ENCODE measurements around the gene SYTL5.

SYTL5 gene

DNA sequence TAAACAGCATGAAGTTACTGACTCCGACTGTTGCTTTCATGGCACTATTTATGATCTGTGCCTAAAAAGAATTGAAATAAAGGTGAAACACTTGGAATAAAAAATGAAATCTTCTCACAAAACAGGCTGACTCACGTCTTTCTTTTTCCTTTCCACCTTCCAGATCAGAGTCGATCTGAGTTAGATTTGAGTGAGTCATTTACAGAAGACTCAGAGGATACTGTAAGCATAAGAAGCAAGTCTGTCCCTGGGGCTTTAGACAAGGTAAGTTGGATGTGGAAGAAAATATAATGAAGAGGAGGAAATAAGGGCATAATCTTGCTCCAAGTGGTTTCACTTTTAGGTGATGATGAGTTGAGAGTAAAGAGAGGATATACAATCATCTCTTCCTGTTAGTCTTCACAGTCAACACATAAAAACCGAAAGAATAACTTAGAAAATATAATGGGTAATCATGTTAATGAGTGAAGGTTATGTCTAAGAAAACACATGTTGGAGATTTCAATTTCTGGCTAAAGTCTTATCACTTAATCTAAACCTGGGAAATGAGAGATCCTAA is 89.7 kb downstream of the SYTL5 start:
- DNase-seq (ENCODE audit: low spot score), result no peak

DNA sequence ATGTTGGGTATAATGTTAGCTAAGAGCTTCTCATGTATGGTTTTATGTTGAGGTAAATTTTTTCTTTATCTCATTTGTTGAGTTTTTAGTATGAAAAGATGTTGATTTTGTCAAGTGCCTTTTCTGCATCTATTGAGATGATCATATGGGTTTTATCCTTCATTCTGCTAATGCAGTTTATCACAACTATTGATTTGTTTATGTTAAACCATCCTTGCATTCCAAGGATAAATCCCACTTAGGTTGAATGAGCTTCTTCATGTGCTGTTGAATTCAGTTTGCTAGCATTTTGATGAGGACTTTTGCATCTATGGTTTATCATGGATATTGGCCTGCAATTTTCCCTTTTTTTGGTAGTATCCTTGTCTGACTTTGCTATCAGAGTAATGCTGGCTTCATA is 93.3 kb downstream of the SYTL5 start:
- no peak for DNase-seq (ENCODE audit: low spot score)

DNA sequence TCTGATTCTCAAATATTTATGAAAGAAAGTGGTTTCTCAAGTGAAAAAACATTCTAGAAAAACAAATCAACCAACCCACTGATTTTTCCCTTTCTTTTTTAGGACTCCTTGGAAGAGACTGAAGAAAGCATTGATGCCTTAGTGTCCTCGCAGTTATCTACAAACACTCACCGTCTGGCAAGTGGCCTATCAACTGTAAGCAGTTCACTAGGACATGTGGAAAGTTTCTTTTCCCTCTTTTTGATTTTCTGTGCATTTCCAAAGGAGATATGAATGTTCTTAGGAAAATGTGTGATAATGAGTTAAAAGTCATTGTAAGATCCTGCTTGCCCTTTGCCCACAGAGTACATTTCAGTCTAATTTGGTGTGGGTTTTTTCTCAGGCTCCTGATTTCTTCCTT is 95.9 kb downstream of the SYTL5 start:
- DNase-seq (ENCODE audit: low spot score), result no peak

DNA sequence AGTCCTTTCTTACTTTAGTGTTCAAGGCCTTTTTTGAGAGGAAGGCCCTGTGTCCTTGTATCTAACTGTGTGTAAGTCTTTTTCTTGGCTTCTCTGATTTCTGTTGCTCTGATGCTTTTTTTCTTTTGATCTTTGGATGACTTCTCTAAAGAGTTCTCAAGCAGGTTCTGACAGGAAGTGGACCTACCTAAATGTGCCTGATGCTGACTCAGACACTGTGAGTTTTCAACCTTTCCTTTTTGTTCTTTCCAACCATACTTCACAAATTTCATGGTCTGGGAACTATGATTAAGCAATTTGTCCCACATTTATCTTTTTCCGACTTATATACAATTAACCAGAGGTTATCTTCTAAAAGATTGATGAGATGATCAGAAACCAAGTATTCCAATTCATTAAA is 96.5 kb downstream of the SYTL5 start:
- DNase-seq (ENCODE audit: low spot score), result no peak

DNA sequence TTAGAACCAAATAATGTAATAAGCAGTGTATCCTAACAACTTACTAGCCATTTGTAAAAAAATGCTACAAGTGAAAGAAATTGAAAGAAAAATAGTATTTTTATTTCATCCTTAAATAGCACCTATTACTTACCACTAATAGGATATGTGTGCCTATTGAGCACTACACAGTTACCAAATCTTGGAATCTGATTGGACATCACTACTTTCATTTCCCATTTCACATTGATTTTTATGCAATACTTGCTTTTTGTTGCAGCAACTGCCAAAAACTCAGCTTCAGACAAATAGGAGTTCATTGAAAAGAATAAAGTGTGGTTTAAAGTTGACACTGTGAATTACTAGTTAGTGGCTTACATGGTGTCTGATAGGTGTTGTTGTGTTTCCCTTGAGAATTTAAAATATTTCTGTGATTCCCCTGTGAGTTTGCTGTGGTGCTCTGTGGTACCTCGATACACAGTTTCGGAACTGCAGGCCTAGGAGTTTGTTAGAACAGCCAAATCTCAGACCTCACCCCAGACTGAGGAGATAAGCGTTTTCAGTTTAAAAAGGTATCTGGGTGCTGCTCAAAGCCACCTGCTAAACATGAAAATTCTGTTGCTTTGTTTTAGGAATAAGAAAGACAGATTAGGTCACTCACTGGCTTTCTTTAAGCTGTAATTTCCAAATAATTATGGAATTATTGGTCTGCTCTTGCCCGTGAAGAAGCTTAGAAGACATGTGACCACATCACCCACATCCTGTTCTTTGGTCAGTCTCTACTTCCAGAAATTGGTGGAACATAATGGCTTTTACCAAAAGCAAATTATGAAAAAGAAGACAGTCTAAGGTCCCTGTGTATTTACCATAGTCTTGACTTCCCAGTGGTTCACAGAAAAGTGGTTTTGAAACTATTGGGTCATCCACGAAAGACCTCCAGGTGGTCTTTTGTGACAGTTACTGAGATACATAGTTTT is 97.8 kb downstream of the SYTL5 start:
- DNase-seq (ENCODE audit: low spot score), result no peak

DNA sequence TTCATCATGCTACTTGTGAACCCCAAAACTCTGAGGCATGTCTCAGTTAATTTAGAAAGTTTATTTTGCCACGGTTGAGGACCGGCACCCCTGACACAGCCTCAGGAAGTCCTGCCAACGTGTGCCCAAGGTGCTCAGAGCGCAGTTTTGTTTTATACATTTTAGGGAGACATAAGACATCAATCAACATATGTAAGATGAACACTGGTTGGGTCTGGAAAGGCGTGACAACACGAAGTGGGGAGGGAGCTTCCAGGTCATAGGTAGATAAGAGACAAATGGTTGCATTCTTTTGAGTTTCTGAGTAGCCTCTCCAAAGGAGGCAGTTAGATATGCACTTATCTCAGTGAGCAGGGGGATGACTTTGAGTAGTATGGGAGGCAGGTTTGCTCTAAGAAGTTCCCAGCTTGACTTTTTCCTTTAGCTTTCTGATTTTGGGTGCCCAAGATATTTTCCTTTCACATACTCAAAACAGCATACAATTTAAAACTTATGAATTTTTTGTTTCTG is 98.9 kb downstream of the SYTL5 start:
- DNase-seq (ENCODE audit: low spot score), result no peak

DNA sequence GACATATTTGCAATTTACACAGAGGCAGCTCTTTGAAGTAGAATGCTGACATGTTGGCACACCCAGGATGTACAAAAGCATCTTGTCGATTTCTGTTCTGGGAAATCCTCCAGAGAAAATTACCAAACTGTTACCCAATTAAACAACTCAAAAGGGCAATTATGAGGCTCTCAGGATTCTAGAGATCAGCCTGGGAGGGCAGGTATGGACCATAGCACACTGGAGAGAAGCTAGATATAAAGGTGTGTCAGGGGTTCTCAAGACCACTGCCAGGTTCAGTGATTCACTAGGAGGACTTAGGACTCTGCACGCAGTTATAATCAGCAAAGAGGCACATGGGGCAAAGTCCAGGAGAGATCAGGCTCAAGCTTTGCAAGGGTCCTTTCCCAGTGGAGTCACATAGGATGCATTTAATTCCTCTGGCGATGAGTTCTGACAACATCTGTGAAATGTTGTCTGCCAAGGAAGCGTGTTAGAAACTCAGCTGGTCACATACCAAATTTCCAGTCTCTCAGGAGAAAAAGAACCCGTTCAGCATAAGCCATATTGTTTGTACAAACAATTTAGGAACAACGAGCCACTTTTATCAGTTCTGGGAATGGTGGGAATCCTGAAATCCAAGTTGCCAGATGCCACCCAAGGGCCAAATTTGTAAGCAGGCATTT is 100.8 kb downstream of the SYTL5 start:
- DNase-seq (ENCODE audit: low spot score), result no peak

DNA sequence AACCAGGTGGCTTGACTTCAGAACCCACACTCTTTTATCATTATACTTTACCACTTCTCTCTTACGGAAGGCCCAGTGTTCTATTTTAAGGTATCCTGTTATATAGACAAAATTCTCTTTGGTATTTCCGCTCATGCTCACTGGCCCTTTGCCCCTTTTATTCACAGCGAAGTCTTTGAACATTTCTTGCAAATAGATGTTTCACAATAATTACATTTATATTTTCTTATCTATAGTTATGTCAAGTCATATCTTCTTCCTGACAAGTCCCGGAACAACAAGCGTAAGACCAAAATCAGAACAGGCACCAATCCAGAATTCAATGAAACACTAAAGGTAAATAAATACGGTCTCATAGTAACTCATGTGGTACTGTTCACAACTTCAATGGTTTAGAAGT is 102.0 kb downstream of the SYTL5 start:
- DNase-seq (ENCODE audit: low spot score), result no peak

DNA sequence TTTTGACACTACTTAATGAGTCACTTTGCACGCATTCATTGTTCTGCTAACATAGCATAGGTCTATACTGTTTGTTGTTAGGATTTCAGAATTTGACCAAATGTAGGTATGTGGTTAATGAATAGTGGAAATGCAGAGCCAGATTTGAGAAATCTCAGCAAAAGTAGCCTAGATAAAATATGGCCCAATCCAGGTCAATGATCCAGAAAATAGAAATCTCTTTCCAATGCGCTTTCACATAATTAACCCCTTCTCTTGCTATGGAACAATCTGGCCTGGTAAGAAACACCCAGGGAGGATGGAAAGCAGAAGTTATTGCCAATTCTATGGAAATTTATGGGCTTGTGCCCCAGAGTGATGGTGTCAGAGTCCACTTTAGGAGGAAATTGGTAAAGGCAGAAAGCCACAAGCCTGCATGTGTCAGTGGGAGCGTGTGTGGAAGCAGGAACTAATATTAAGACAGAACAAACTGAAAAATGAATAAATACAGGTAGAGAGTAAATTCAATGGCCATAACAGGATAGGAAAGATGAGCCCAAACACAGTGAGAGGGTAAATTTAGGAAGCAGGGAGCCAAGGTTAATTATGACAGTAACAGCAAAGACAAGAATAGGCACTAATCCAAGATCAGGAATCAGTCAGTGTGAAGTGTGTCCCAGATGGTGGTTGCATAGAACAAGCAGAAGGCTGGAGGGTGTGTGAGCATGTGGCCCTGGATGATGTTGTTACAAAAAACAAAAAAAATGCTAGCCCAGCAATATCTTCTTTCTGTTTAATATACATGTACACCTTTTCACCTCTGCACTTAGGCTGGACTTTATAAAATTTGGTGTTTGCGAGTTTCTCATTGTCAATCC is 102.9 kb downstream of the SYTL5 start:
- DNase-seq (ENCODE audit: low spot score), result no peak

DNA sequence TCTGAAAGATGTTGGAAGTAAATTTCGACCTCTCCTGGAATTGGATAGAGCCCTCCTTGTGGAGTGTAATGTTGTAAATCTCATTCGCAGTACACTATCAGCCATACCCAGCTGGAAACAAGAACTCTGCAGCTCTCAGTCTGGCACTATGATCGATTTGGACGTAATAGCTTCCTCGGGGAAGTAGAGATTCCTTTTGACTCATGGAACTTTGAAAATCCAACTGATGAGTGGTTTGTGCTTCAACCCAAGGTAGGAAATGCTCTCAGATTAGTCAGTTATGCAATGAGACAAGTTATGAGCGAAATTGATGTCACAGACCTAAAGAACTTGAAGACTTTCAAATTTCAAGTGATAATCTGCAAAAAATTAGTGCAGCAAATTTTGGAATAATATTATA is 103.9 kb downstream of the SYTL5 start:
- DNase-seq (ENCODE audit: low spot score), result no peak

DNA sequence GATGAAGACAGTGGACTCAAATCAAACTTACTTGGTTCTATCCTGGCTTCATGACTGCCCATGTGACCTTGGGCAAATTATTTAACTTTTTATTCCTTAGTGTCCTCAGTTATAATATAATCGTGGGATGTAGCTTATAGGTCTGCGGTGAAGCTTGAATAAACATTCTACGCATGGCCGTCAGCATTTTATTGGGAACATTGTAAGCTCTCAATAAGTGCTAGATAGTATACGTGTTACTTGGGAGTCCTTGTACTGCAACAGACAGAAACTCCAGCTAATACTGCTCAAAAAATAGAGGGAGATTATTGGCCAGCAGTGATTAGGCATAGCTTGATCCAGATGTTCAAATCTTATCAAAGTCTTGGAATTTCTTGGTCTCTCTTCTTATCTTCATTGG is 104.8 kb downstream of the SYTL5 start:
- no peak for DNase-seq (ENCODE audit: low spot score)

DNA sequence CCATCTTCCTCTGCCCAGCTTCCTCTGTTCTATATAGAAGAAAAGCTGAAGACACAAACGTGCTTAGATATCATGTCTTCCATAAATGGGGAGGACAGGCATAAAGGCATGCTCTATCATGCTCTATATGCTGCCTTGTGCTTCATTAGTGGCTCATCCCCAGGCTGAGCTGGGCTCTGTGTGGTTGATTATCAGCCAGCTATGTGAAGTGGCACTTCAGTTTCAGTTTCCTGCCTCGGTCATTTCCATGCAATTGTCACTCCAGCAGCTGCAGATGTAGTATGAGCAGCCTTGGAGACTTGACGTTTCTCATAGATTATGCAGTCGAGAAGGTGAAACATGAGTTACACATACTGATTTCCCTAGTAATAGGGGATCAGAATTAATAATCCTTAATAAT is 106.2 kb downstream of the SYTL5 start:
- no peak for DNase-seq (ENCODE audit: low spot score)

DNA sequence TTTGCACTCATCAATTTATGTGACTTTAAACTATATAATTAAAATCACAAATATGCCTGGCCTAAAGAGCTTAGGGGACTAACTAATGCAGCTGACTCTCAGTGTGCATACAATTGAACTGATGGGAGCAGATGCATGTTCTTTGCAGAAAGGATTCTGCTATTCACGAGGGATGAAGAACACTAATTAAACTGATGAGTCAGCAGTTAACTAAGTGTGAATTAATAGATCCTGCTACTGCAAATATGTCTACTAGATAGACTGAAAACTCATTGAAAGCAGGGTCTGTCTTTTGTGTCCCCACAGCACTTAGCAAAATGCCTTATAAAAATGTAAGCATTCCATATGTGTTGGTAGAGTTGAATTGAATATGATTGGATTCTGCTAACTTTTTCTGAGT is 110.4 kb downstream of the SYTL5 start:
- no peak for DNase-seq (ENCODE audit: low spot score)

DNA sequence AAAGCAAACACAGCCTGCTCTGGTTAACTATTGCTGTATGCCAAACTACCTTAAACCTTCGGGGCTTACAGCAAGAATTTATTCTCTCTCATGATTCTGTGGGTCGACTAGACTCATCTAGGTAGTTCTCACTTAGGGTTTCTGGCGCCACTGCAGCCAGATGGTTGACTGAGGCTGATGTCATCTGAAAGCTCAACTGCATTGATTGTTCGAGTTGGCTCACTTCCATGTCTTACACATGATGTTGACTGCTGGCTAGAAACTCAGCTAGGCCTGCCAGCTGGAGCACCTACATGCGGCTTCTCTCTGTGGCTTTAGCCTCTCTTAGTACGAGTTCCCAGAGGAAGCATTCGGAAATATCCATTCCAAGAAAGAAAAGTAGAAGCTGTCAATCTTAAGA is 111.1 kb downstream of the SYTL5 start:
- no peak for DNase-seq (ENCODE audit: low spot score)

DNA sequence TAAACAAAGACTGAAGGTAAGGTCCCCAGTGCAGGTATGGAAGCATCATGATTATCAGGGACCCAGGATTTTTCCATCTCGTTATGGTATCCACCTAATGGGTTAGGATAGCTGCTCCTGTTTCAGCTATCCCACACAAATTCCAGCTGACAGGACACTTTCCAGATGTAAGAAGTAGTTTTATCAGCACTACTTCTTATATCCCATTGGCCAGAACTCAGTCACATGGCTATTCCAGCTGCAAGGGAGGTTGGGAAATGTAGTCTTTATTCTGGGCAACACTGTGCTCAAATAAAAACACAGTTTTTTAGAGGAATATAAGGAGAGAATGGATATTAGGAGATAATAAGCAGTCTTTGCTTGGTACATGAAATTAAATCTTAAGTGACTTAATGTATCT is 117.6 kb downstream of the SYTL5 start:
- DNase-seq (ENCODE audit: low spot score), result no peak

DNA sequence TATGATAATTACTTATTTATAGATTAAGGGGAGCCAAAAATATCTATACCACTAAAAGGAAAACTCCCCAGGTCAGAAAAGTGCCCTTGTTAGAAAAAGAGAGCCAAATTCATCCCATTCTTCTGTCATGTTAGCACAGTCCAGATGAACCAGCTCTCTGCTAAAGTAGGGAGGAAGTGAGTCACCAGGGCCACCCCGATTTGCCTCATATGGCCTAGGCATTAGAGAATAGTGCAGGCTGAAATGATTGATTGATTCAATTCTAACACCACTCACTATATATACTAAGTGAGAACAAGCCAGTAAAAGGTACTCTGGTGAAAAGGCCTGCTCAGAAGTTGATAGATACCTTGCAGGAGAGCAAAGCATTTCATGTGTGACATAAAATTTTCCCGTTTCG is 119.8 kb downstream of the SYTL5 start:
- DNase-seq (ENCODE audit: low spot score), result no peak

DNA sequence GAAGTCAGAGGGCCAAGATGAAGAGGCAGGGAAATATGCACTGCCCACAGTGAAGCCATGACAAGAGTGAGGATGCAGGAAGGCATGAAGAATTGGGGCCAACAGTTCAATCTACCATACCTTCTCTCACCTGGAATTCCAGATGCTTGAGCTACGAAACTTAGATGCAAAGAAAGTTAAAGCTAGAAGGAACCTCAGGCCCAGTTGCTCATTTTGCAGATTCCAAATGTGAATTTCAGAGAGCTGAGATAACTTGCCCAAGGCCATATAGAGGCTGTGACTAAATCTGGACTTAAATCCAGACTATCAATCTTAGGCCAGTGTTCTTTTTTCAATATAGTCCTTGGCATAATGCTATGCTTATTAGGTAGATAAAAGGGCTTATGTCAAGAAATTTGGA is 121.6 kb downstream of the SYTL5 start:
- DNase-seq (ENCODE audit: low spot score), result no peak

DNA sequence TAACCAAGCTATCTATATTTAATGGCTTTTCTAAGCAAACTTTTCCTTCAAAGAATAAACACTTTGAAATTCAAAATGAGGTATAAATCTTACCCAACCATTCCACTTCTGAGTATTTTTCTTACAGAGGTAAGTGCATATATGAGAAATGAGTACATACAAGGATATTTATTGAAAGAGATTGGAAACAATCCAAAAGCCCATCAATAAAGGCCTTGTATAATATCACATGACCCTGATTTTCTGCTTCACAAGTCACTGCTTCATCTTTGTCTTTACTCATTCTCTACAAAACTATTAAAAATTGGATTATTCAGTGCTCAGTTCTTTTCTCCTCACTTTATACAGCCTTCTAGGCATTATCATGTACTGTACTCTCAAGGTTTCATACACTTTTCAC is 123.0 kb downstream of the SYTL5 start:
- DNase-seq (ENCODE audit: low spot score), result no peak

DNA sequence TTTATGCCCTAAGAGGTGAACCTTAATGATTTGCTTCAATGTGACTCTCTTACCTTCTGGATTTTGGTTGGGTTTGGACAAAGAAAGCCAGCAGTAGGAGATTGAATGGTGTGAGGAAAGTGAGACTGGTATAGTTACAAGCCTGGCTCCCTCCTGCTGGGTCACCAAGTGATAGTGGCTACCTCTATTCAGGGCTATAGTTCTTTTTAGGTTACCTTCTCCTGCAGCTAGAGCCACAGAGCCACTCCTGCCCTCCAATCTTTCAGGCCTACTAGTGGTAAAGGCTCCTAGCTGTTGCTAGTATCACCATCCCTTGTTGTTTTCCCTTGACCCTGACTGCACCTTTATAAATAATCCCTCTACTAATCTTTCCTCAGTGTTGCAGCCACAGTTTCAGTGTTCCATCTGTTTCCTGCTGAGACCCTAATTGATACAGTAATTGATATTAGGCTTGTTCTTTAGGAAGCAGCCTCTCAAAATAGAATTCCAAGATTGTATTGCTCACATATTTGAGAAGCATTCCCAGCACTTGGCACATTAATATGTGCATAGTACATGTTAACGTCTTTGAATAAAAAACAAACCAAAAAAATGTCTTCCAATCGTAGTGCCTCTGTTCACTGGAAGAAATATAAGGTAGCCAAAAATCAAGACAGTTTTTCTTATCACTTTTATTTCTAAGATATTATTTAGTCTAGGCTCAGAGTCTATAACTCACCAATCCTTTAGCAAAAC is 132.0 kb downstream of the SYTL5 start:
- DNase-seq (ENCODE audit: low spot score), result no peak

DNA sequence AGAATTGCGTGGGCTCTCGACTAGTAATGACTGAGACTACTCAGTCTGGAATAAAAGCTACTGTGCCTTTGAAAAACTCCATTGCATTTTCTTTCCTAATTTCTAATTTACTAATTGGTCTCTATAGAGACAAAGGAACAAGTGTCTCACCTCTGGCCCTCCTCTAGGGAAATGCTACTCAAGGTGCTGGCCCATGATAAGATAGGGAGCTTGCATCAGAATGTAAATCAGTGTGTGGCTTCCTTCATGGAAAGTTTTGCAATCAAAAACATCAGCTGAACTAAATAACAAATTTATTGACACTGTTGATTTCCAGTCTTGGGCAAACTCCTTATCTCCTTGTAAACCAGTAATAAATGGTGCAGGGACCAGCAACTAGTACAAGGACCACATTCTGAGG is 132.5 kb downstream of the SYTL5 start:
- no peak for DNase-seq (ENCODE audit: low spot score)

DNA sequence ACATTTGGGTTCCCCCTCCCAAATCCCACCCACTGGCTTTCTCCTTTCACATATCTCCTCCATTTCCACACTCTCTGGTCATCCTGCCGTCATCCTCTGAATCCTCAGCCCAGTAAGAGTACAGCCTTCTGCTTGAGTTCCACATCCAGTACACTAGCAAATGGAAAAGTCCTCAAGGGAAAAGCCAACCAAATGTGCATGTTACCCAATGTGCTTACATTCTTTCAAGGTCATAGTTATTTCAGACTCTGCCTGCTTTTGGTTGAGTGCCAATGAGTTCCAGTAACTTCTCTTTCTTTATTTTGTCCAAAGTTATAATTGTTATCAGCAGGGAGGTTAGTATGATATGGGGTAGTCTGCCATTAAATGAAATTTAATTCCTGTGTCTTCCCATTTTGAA is 136.3 kb downstream of the SYTL5 start:
- DNase-seq (ENCODE audit: low spot score), result no peak
